Hematopoietic multipotent progenitor cell treated with erythropoietin and hydrocortisone succinate and interleukin-3 and kit ligand, for 4 days (in vitro differentiated cells): ENCODE results near the gene PPARA.
"Not testable (repeated sequence)": the region's sequence is repeated elsewhere in the genome, so short reads cannot be mapped to it uniquely, and the experiment has no call there.

Source experiments
- DNase-seq: peaks from one replicate; pipeline ENCODE4 v3.0.0-alpha.2; 2015

The PPARA gene

GRCh38 chr22:46251266-46251665 lies 100.9 kb downstream of the PPARA start:
- no peak for DNase-seq

GRCh38 chr22:46251816-46252380 lies 101.6 kb downstream of the PPARA start:
- no peak for DNase-seq

- DNase-seq, result no peak
These were observed 106.1 kb downstream of the PPARA start for GRCh38 chr22:46256358-46256958.

GRCh38 chr22:46259374-46259773 lies 109.0 kb downstream of the PPARA start:
- peak; percentile 80 for DNase-seq

- DNase-seq, result no peak
These were observed 109.7 kb downstream of the PPARA start for GRCh38 chr22:46260038-46260437.

- peak; percentile 82 for DNase-seq
These were observed 112.3 kb downstream of the PPARA start for GRCh38 chr22:46262449-46263215.

- DNase-seq, result no peak
These were observed 112.9 kb downstream of the PPARA start, which contains the start of gene PKDREJ for GRCh38 chr22:46263216-46263590. TSS of gene PKDREJ (minus strand) at chr22:46263343. CDS start at chr22:46263322, 21 bp downstream.

GRCh38 chr22:46264520-46264919 lies 114.2 kb downstream of the PPARA start:
- not testable (repeated sequence) for DNase-seq

- not testable (repeated sequence) for DNase-seq
These were observed 115.3 kb downstream of the PPARA start for GRCh38 chr22:46265627-46266026.

GRCh38 chr22:46267431-46268279 lies 117.3 kb downstream of the PPARA start, which contains the start of gene TTC38:
TSS of gene TTC38 (plus strand) at chr22:46268008. CDS start at chr22:46268040, 32 bp downstream.
- peak; percentile 82 for DNase-seq

- no peak for DNase-seq
These were observed 119.2 kb downstream of the PPARA start for GRCh38 chr22:46269564-46269963.

GRCh38 chr22:46272196-46272595 lies 121.9 kb downstream of the PPARA start:
- no peak for DNase-seq

- no peak for DNase-seq
These were observed 122.6 kb downstream of the PPARA start for GRCh38 chr22:46272762-46273431.

- no peak for DNase-seq
These were observed 123.3 kb downstream of the PPARA start for GRCh38 chr22:46273432-46274148.

GRCh38 chr22:46274381-46274780 lies 124.1 kb downstream of the PPARA start:
- DNase-seq, result no peak

GRCh38 chr22:46275455-46276122 lies 125.3 kb downstream of the PPARA start:
- no peak for DNase-seq

GRCh38 chr22:46276563-46276962 lies 126.2 kb downstream of the PPARA start:
- no peak for DNase-seq

GRCh38 chr22:46278656-46279645 lies 128.6 kb downstream of the PPARA start:
- no peak for DNase-seq

GRCh38 chr22:46280063-46280817 lies 129.9 kb downstream of the PPARA start:
- no peak for DNase-seq
